ENCODE data around the gene NHSL2. TPM values are rescaled to one million over a fixed set of nuclear protein-coding genes. Genes with fewer than 3 reads are reported as not detected.
A peak's percentile ranks its signal among the peaks of the same experiment; 100 is the strongest.

Gene NHSL2
- total RNA-seq, 1 donor from 2014 or later = 4.0 TPM

DNA sequence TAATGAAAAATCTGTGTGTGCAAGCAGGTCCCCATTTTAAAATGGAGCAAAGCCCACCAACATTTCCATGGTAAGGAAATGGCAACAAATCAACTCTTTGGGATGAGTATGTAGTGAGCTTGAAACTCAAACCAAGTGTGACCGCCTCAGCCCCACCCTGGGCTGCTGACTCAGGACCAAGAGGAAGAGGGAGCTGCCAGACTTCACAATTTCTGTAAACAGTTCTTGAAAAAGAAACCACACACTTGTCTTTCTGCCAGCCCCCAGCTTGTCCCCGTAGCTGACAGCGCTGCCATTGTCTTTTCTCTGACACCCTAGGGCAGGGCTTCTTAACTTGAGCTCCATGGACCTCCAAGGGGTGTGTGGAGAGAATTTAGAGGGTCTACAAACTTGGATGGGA is 210.7 kb downstream of the NHSL2 start:
- peaks cover 3% of the 10 kb centered on the region for H3K9me3 ChIP-seq (ENCODE audit: low read depth)
- no peaks in the 10 kb centered on the region for H3F3A ChIP-seq (ENCODE audit: low read depth)
- no peak for DNase-seq (ENCODE audit: low spot score)
- H3K27ac Mint-ChIP-seq = no peak overlapping the region
- H3K79me2 ChIP-seq (ENCODE audit: low read depth) = no peaks in the 10 kb centered on the region
- H3K4me3 Mint-ChIP-seq = no peak overlapping the region
- H3K9ac ChIP-seq = no peak overlapping the region
- H3K27me3 Mint-ChIP-seq (ENCODE audit: insufficient read depth, low read depth) = peaks cover 7% of the 10 kb centered on the region
- peaks cover 5% of the 10 kb centered on the region for H4K20me1 ChIP-seq (ENCODE audit: low read depth)
- no peak overlapping the region for H3K4me3 ChIP-seq
- no peak overlapping the region for H2AFZ ChIP-seq (replicated peaks)
- H3K4me1 Mint-ChIP-seq = peaks cover 44% of the 10 kb centered on the region
- no peaks in the 10 kb centered on the region for H3K36me3 ChIP-seq
- H3K27me3 ChIP-seq = peaks cover 10% of the 10 kb centered on the region
- H3K4me2 ChIP-seq = no peak overlapping the region
- peaks cover 4% of the 10 kb centered on the region for H3K9me3 Mint-ChIP-seq
- TF ChIP-seq EZH2phosphoT487 (IDR thresholded peaks at IDR 0.05) = no peak
- TF ChIP-seq, protein P1, sequence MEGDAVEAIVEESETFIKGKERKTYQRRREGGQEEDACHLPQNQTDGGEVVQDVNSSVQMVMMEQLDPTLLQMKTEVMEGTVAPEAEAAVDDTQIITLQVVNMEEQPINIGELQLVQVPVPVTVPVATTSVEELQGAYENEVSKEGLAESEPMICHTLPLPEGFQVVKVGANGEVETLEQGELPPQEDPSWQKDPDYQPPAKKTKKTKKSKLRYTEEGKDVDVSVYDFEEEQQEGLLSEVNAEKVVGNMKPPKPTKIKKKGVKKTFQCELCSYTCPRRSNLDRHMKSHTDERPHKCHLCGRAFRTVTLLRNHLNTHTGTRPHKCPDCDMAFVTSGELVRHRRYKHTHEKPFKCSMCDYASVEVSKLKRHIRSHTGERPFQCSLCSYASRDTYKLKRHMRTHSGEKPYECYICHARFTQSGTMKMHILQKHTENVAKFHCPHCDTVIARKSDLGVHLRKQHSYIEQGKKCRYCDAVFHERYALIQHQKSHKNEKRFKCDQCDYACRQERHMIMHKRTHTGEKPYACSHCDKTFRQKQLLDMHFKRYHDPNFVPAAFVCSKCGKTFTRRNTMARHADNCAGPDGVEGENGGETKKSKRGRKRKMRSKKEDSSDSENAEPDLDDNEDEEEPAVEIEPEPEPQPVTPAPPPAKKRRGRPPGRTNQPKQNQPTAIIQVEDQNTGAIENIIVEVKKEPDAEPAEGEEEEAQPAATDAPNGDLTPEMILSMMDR (IDR thresholded peaks at IDR 0.05) = no peak
- no peak overlapping the region for H3K27ac ChIP-seq
- no peaks in the 10 kb centered on the region for H3K36me3 Mint-ChIP-seq
- H3K4me1 ChIP-seq = no peaks in the 10 kb centered on the region

GRCh38 chrX:72122621-72123337 is 212.1 kb downstream of the NHSL2 start:
- Histone ChIP-seq H3K4me2 (peak overlapping the region; percentile 52), H3F3A (ENCODE audit: low read depth) (no peaks in the 10 kb centered on the region), H3K36me3 (no peaks in the 10 kb centered on the region), H2AFZ (replicated peaks) (no peak overlapping the region), H3K4me3 (no peak overlapping the region), H3K27me3 (no peaks in the 10 kb centered on the region), H3K9me3 (ENCODE audit: low read depth) (peaks cover 3% of the 10 kb centered on the region), H4K20me1 (ENCODE audit: low read depth) (peaks cover 4% of the 10 kb centered on the region), H3K9ac (no peak overlapping the region), H3K27ac (no peak overlapping the region), H3K79me2 (ENCODE audit: low read depth) (no peaks in the 10 kb centered on the region), H3K4me1 (peaks cover 11% of the 10 kb centered on the region)
- peaks cover 48% of the 10 kb centered on the region for H3K4me1 Mint-ChIP-seq
- H3K4me3 Mint-ChIP-seq = peak overlapping the region; percentile 5
- peaks cover 6% of the 10 kb centered on the region for H3K9me3 Mint-ChIP-seq
- DNase-seq (ENCODE audit: low spot score) = no peak
- peaks cover 2% of the 10 kb centered on the region for H3K36me3 Mint-ChIP-seq
- peak overlapping the region; percentile 50 for H3K27ac Mint-ChIP-seq
- TF ChIP-seq, protein P1 (IDR thresholded peaks at IDR 0.05) = no peak
- TF ChIP-seq EZH2 (IDR thresholded peaks at IDR 0.05) (no peak), EZH2phosphoT487 (IDR thresholded peaks at IDR 0.05) (no peak)
- H3K27me3 Mint-ChIP-seq (ENCODE audit: insufficient read depth, low read depth) = peaks cover 6% of the 10 kb centered on the region

DNA sequence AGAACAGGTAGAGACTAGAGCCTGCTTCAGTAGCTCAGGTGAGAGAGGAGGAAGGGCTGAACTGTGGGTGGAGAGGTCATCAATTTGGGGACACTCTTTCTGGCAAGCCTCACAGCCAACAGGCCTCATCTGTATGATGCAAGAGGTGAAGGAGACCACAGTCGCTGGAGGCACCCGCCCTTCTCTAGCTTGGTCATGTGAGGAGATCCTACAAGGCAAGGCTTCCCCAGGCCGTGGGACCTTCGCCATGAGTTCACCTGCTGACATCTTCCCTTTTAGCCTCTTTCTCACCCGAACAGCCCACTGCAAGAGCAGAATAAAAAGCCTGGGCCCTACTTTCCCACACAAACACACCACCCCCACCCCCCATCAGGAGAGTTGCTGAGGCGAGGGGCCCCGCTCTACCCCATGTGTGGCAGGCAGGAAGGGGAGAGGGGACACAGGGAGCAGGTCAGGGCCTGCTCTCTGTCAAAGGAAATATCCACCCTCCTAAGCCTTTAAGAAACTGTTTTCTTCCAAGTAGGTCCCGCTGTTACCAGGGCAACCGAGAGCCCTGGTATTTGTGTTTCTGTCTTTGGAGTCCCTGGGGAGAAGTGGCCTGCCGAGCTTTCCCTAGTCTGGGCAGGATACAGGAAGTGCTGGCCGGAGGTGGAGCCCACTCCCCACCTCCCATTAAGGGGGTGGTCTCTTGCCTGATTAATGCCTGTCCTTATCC is 213.0 kb downstream of the NHSL2 start:
- H3K4me3 Mint-ChIP-seq = peak overlapping the region; percentile 55

More for the DNA sequence above, 213.0 kb downstream of the NHSL2 start:
- Histone ChIP-seq H3K27me3 (peaks cover under 1% of the 10 kb centered on the region), H3K9ac (no peak overlapping the region), H4K20me1 (ENCODE audit: low read depth) (peaks cover 4% of the 10 kb centered on the region), H2AFZ (replicated peaks) (no peak overlapping the region), H3F3A (ENCODE audit: low read depth) (no peaks in the 10 kb centered on the region), H3K4me3 (no peak overlapping the region), H3K9me3 (ENCODE audit: low read depth) (peaks cover 3% of the 10 kb centered on the region), H3K4me1 (peaks cover 18% of the 10 kb centered on the region), H3K4me2 (peak overlapping the region; percentile 52), H3K27ac (no peak overlapping the region), H3K79me2 (ENCODE audit: low read depth) (no peaks in the 10 kb centered on the region), H3K36me3 (no peaks in the 10 kb centered on the region)
- DNase-seq (ENCODE audit: low spot score) = peak; percentile 82
- peaks cover 8% of the 10 kb centered on the region for H3K9me3 Mint-ChIP-seq
- H3K27ac Mint-ChIP-seq = peak overlapping the region; percentile 50
- TF ChIP-seq EZH2phosphoT487 (IDR thresholded peaks at IDR 0.05) = no peak
- TF ChIP-seq EZH2 (IDR thresholded peaks at IDR 0.05) = no peak
- TF ChIP-seq, protein P1 (IDR thresholded peaks at IDR 0.05) = no peak
- peaks cover 6% of the 10 kb centered on the region for H3K36me3 Mint-ChIP-seq
- peaks cover 6% of the 10 kb centered on the region for H3K27me3 Mint-ChIP-seq (ENCODE audit: insufficient read depth, low read depth)
- H3K4me1 Mint-ChIP-seq = peaks cover 52% of the 10 kb centered on the region
